Ishikawa (cell line): ENCODE measurements around the gene PPP2CA.

Experiments
- CEBPB ChIP-seq: IDR thresholded peaks from 2 replicates; pipeline ENCODE4 v1.6.1; 2012
- CREB1 ChIP-seq: IDR thresholded peaks from 2 replicates; pipeline ENCODE4 v1.6.1; 2012; ENCODE audit warnings: low read depth
- EGR1 ChIP-seq: IDR thresholded peaks from 2 replicates; pipeline ENCODE4 v1.6.1; 2012
- EP300 ChIP-seq: IDR thresholded peaks from 2 replicates; pipeline ENCODE4 v1.6.1; 2012; ENCODE audit warnings: borderline replicate concordance
- FOXM1 ChIP-seq: IDR thresholded peaks from 2 replicates; pipeline ENCODE4 v1.6.1; 2012; ENCODE audit warnings: low read depth, borderline replicate concordance
- NFIC ChIP-seq: IDR thresholded peaks from 2 replicates; pipeline ENCODE4 v1.6.1; 2012
- RAD21 ChIP-seq: IDR thresholded peaks from 2 replicates; pipeline ENCODE4 v1.6.1; 2012; ENCODE audit warnings: low read depth
- TAF1 ChIP-seq: IDR thresholded peaks from 2 replicates; pipeline ENCODE4 v1.6.1; 2012; ENCODE audit warnings: low read depth, mild to moderate bottlenecking
- TCF12 ChIP-seq: IDR thresholded peaks from 2 replicates; pipeline ENCODE4 v1.6.1; 2012; ENCODE audit warnings: low read depth
- TEAD4 ChIP-seq: IDR thresholded peaks from 2 replicates; pipeline ENCODE4 v1.6.1; 2012
- YY1 ChIP-seq: IDR thresholded peaks from 2 replicates; pipeline ENCODE4 v1.6.1; 2012; ENCODE audit warnings: low read depth
- ZBTB7A ChIP-seq: IDR thresholded peaks from 2 replicates; pipeline ENCODE4 v1.6.1; 2012; ENCODE audit warnings: low read depth
- TF ChIP-seq, protein P1 (sequence below): IDR thresholded peaks from 2 replicates; pipeline ENCODE4 v1.6.1; 2012; ENCODE audit warnings: low read depth, mild to moderate bottlenecking
- TF ChIP-seq, protein P2 (sequence below): IDR thresholded peaks from 2 replicates; pipeline ENCODE4 v1.6.1; 2012
- TF ChIP-seq, protein P3 (sequence below): IDR thresholded peaks from 2 replicates; pipeline ENCODE4 v1.6.1; 2012

Gene PPP2CA

DNA sequence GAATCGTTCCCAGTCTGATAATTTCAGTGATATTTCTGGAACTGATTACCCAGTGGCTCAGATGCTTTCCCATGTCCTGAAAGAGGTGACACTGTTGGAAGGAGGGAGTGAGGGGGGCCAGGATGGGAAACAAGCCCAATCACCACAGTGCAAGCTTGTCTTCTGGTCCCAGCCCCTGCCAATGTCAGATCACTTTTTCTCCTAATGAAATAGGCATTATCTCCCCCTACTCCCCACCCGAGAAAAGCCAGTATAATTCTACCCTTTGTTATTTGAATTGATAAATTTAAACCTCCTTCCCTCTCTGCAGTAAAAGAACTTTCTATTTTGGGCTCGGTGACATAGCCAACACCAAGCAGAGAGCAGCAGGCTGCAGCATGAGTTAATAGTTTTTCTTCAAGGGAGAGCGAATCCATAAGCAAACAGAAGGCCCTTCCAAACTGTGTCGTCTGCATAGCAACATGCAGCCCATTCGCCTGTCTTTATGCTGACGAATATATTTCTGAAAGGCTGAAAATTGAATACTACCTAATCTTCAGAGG lies 14.6 kb upstream of the PPP2CA start:
- TF ChIP-seq EGR1 (no peak), NFIC (no peak), TAF1 (no peak), TCF12 (no peak), TEAD4 (no peak), EP300 (no peak), FOXM1 (no peak), CEBPB (no peak), YY1 (no peak), CREB1 (no peak), ZBTB7A (no peak)
- TF ChIP-seq, protein P1, sequence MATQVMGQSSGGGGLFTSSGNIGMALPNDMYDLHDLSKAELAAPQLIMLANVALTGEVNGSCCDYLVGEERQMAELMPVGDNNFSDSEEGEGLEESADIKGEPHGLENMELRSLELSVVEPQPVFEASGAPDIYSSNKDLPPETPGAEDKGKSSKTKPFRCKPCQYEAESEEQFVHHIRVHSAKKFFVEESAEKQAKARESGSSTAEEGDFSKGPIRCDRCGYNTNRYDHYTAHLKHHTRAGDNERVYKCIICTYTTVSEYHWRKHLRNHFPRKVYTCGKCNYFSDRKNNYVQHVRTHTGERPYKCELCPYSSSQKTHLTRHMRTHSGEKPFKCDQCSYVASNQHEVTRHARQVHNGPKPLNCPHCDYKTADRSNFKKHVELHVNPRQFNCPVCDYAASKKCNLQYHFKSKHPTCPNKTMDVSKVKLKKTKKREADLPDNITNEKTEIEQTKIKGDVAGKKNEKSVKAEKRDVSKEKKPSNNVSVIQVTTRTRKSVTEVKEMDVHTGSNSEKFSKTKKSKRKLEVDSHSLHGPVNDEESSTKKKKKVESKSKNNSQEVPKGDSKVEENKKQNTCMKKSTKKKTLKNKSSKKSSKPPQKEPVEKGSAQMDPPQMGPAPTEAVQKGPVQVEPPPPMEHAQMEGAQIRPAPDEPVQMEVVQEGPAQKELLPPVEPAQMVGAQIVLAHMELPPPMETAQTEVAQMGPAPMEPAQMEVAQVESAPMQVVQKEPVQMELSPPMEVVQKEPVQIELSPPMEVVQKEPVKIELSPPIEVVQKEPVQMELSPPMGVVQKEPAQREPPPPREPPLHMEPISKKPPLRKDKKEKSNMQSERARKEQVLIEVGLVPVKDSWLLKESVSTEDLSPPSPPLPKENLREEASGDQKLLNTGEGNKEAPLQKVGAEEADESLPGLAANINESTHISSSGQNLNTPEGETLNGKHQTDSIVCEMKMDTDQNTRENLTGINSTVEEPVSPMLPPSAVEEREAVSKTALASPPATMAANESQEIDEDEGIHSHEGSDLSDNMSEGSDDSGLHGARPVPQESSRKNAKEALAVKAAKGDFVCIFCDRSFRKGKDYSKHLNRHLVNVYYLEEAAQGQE, result no peak
- TF ChIP-seq, protein P2, sequence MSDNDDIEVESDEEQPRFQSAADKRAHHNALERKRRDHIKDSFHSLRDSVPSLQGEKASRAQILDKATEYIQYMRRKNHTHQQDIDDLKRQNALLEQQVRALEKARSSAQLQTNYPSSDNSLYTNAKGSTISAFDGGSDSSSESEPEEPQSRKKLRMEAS, result no peak
- TF ChIP-seq, protein P3, sequence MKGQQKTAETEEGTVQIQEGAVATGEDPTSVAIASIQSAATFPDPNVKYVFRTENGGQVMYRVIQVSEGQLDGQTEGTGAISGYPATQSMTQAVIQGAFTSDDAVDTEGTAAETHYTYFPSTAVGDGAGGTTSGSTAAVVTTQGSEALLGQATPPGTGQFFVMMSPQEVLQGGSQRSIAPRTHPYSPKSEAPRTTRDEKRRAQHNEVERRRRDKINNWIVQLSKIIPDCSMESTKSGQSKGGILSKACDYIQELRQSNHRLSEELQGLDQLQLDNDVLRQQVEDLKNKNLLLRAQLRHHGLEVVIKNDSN, result no peak

DNA sequence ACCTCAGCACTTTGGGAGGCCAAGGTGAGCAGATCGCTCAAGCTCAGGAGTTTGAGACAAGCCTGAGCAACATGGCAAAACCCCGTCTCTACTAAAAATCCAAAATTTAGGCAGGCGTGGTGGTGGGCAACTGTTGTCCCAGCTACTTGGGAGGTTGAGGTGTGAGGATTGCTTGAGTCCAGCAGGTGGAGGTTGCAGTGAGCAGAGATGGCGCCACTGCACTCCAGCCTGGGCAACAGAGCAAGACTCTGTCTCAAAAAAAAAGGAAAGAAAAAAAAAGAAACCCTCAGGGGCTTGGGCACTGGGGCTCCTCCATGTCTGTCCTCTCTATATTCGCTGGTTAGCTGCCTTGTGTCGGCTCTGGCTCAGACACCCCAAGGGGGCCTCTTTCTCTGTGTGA lies 10.9 kb upstream of the PPP2CA start:
- TF ChIP-seq TAF1, result no peak
- TF ChIP-seq, protein P2, result no peak
- no peak for TF ChIP-seq FOXM1

DNA sequence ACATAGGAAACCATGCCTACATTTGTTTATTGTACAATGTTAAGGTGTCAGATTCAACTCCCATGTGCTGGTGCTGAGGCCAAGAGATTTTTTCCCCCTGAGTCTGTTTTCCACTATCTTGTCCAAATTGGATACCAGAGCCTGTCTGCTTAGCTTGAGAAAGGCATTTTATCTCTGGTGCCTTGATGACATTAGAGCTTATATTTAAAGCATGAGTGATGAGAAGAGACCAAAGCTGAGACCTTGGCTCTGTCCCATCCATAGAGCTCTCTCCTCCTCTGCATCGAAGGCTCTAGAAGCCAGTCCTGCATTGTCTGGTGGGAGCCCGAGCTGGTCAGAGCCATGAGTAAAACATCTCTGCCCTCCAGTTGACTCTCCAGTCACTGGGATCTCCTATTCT lies 10.4 kb upstream of the PPP2CA start:
- no peak for TF ChIP-seq ZBTB7A
- TF ChIP-seq RAD21, result no peak
- TF ChIP-seq TEAD4, result no peak
- TF ChIP-seq, protein P2, result no peak
- no peak for TF ChIP-seq CREB1
- no peak for TF ChIP-seq TCF12
- no peak for TF ChIP-seq EP300
- TF ChIP-seq FOXM1, result no peak
- no peak for TF ChIP-seq NFIC
- TF ChIP-seq EGR1, result no peak
- TF ChIP-seq TAF1, result no peak
- TF ChIP-seq CEBPB, result no peak
- TF ChIP-seq, protein P1, result no peak
- TF ChIP-seq, protein P3, result no peak
- no peak for TF ChIP-seq YY1

DNA sequence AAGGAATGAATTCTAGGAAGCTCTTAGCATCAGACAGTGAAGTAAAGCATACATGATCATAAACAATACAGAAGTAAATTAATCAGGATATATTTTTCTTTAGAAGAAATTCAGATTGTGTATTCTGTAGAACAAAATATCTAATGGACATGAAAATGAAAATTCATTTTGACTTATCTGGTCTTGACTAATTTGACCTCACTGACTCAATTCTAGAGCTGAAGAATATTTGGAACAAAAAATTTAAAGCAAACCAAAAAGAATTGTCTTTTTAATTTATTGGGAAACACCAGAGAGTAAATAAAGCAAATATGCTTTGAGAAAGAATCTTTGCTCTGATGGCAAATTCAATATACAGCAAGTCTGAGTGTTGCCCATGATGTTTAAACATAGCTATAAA lies 2.8 kb upstream of the PPP2CA start:
- TF ChIP-seq TAF1 (no peak), ZBTB7A (no peak), FOXM1 (no peak), RAD21 (no peak), CREB1 (no peak), TEAD4 (no peak), TCF12 (no peak), YY1 (no peak), NFIC (no peak), EGR1 (no peak)
- TF ChIP-seq, protein P1, result no peak
- TF ChIP-seq, protein P2, result no peak
